Measurements from ENCODE around the gene IFT81. TPM values are rescaled to one million over a fixed set of nuclear protein-coding genes. Genes with fewer than 3 reads are reported as not detected.

Gene IFT81
- total and polyA plus RNA-seq, 2 donors (not counting 3 experiments of a cell fraction or from before 2014, with no cell fraction given), result 2.4 to 9.8 TPM

GRCh38 chr12:110149086-110149660 is 25.0 kb downstream of the IFT81 start:
- POLR2A ChIA-PET, result no interaction called here
- no peaks in the 10 kb centered on the region for H3K79me2 ChIP-seq (ENCODE audit: control insufficient read depth, insufficient read depth, low read length)
- CTCF ChIA-PET, result no interaction called here
- H3K4me1 ChIP-seq (ENCODE audit: control insufficient read depth, extremely low read depth, insufficient read depth, low read length), result no peaks in the 10 kb centered on the region
- H3K9me3 ChIP-seq (replicated peaks; ENCODE audit: control insufficient read depth, insufficient read depth, low read length), result no peaks in the 10 kb centered on the region
- FAIRE-seq (no peak), DNase-seq (ENCODE audit: low read depth, low spot score) (no peak)
- H3K36me3 ChIP-seq (ENCODE audit: control insufficient read depth in 2 of 2, extremely low read depth in 1 of 2, insufficient read depth in 2 of 2, low read length in 2 of 2), result peaks cover 0 to 1% of the 10 kb centered on the region in 2 experiments
- H3K27me3 ChIP-seq (ENCODE audit: control insufficient read depth in 2 of 2, insufficient read depth in 2 of 2, low read length in 2 of 2), result no peaks in the 10 kb centered on the region
- dilution Hi-C loops (cut with MboI; ENCODE audit: extremely low pct_ligation_motif_present, low sequenced_read_pairs) (no loop called here), intact Hi-C loops (cut with micrococcal nuclease) (no loop called here)
- H2AFZ ChIP-seq (ENCODE audit: low read depth, low read length), result no peak overlapping the region
- no peak overlapping the region for H3K9ac ChIP-seq (replicated peaks; ENCODE audit: extremely low read depth, insufficient read depth, low read length)
- no peak overlapping the region for H3K27ac ChIP-seq (ENCODE audit: insufficient read depth, low read depth, low read length)
- no peaks in the 10 kb centered on the region for H4K20me1 ChIP-seq (replicated peaks; ENCODE audit: control insufficient read depth, extremely low read depth, insufficient read depth, low read length)
- no peak overlapping the region for H3K4me2 ChIP-seq (ENCODE audit: insufficient read depth, low read length)
- H3K4me3 ChIP-seq (replicated peaks in 1 of 3; ENCODE audit: insufficient read depth in 1 of 3, low read depth in 1 of 3, low read length in 3 of 3), result no peak overlapping the region
- no TSS peak for BruUV-seq (replicated peaks)
- no peak for TF ChIP-seq POLR2AphosphoS5 (IDR thresholded peaks at IDR 0.05; ENCODE audit: insufficient read depth, low read depth, low read length)
- TF ChIP-seq MYC (IDR thresholded peaks at IDR 0.05; ENCODE audit: low read depth, low read length), result no peak
- no peak for TF ChIP-seq GATA2 (IDR thresholded peaks at IDR 0.05; ENCODE audit: insufficient read depth, insufficient read length, low read depth, low read length)
- TF ChIP-seq JUN (IDR thresholded peaks at IDR 0.05; ENCODE audit: borderline replicate concordance, insufficient read depth, insufficient read length, low read depth), result no peak
- no peak for TF ChIP-seq MAX (IDR thresholded peaks at IDR 0.05; ENCODE audit: insufficient read depth, insufficient read length)
- TF ChIP-seq CTCF (IDR thresholded peaks at IDR 0.05; ENCODE audit: extremely low read depth in 1 of 2, insufficient read depth in 1 of 2, low read depth in 1 of 2, low read length in 2 of 2), result no peak
- TF ChIP-seq EZH2 (IDR thresholded peaks at IDR 0.05; ENCODE audit: borderline replicate concordance, low read depth, low read length, severe bottlenecking), result no peak
- no peak for TF ChIP-seq POLR2A (IDR thresholded peaks at IDR 0.05; ENCODE audit: low read depth, low read length)
- TF ChIP-seq FOS (IDR thresholded peaks at IDR 0.05; ENCODE audit: borderline replicate concordance, insufficient read depth, low read length), result no peak
- H3K9me1 ChIP-seq (replicated peaks; ENCODE audit: control insufficient read depth, extremely low read depth, insufficient read depth, low read length), result no peaks in the 10 kb centered on the region

Data from endothelial cell of umbilical vein (primary cell).